B cell (primary cell): ENCODE measurements around the gene NTRK3. TPM values are rescaled to one million over a fixed set of nuclear protein-coding genes. Genes with fewer than 3 reads are reported as not detected.

Experiments
- ATAC-seq: fragments of 200-7000 bp; cut with Tn5 transposase; one replicate; pipeline ENCODE4 v1.10.0; 2021; ENCODE audit warnings: low read depth, mild to moderate bottlenecking, moderate number of reproducible peaks, moderate library complexity
- CTCF ChIA-PET: fragments of 350-600 bp; sonication (Branson Sonifier 250); formaldehyde crosslinking; loops from one replicate; lab custom pipeline; 2021; ENCODE audit warnings: antibody characterized with exemption, inconsistent platforms; lab: Charles Lee
- POLR2A ChIA-PET: fragments of 350-600 bp; sonication (Branson Sonifier 250); formaldehyde crosslinking; loops from one replicate; lab custom pipeline; 2021; ENCODE audit warnings: antibody characterized with exemption; lab: Charles Lee
- DNase-seq: peaks from one replicate; pipeline ENCODE4 v3.0.0; 2013
- H2AFZ ChIP-seq: 2 replicates; pipeline ENCODE4 v1.6.1; 2012; ENCODE audit warnings: mild to moderate bottlenecking, low read depth, low read length; ENCODE audit not compliant: insufficient read depth, poor library complexity, severe bottlenecking
- H3K27ac ChIP-seq, 2 donors: 1 replicate in 1 of 2; 2 replicates in 1 of 2; pipeline ENCODE4 v1.5.1; 2012 to 2013; ENCODE audit warnings: low read length in 2 of 2, mild to moderate bottlenecking in 2 of 2, moderate library complexity in 1 of 2
- H3K27me3 ChIP-seq, 4 experiments: fragments of 200-600 bp in 1 of 4; sonication (generic) in 1 of 4; replicated peaks in 1 of 4; 1 replicate in 2 of 4; 2 replicates in 2 of 4; pipeline versions ENCODE4 v1.6.1 to v1.7.0; 2013 to 2016; ENCODE audit warnings: low read length in 3 of 4, mild to moderate bottlenecking in 2 of 4, mixed read lengths in 1 of 4, moderate library complexity in 1 of 4; ENCODE audit not compliant: insufficient read depth in 4 of 4, control insufficient read depth in 3 of 4; ENCODE audit errors: control extremely low read depth in 1 of 4
- H3K36me3 ChIP-seq, 2 experiments: replicated peaks in 1 of 2; 1 replicate in 1 of 2; 2 replicates in 1 of 2; pipeline versions ENCODE4 v1.6.1 to v1.7.1; 2013; ENCODE audit warnings: low read length in 1 of 2; ENCODE audit not compliant: insufficient read depth in 2 of 2, control insufficient read depth in 1 of 2; ENCODE audit errors: control extremely low read depth in 1 of 2, extremely low read depth in 1 of 2
- H3K4me1 ChIP-seq, 2 donors: fragments of 200-600 bp in 1 of 2; sonication (generic) in 1 of 2; 1 replicate in 1 of 2; 2 replicates in 1 of 2; pipeline versions ENCODE4 v1.5.1 to v1.6.1; 2013 to 2017; ENCODE audit warnings: low read length in 2 of 2; ENCODE audit not compliant: control insufficient read depth in 2 of 2, insufficient read depth in 2 of 2
- H3K4me2 ChIP-seq: replicated peaks from 2 replicates; pipeline ENCODE3; 2012; ENCODE audit warnings: mild to moderate bottlenecking, low read depth, low read length; ENCODE audit not compliant: poor library complexity, severe bottlenecking
- H3K4me3 ChIP-seq, 5 experiments: fragments of 200-600 bp in 1 of 5; sonication (generic) in 1 of 5; 1 replicate in 3 of 5; 2 replicates in 2 of 5; pipeline versions ENCODE4 v1.5.1 to v1.7.0; 2011 to 2016; ENCODE audit warnings: low read length in 4 of 5, mild to moderate bottlenecking in 4 of 5, low read depth in 2 of 5, control low read depth in 1 of 5, moderate library complexity in 1 of 5; ENCODE audit not compliant: insufficient read depth in 1 of 5; ENCODE audit errors: control extremely low read depth in 1 of 5, extremely low read depth in 1 of 5
- H3K79me2 ChIP-seq: fragments of 200-600 bp; sonication (generic); one replicate; pipeline ENCODE4 v1.6.0; 2016; ENCODE audit warnings: low read length; ENCODE audit not compliant: control insufficient read depth, insufficient read depth
- H3K9ac ChIP-seq: fragments of 200-600 bp; sonication (generic); 2 replicates; pipeline ENCODE4 v1.6.1; 2017; ENCODE audit warnings: mild to moderate bottlenecking, low read length, moderate library complexity
- H3K9me3 ChIP-seq, 3 donors: one replicate each; pipeline versions ENCODE4 v1.6.1 to v1.7.1; 2013; ENCODE audit warnings: low read length in 2 of 3; ENCODE audit not compliant: control insufficient read depth in 2 of 3, insufficient read depth in 1 of 3; ENCODE audit errors: control extremely low read depth in 1 of 3
- H4K20me1 ChIP-seq: 2 replicates; pipeline ENCODE4 v1.6.0; 2012; ENCODE audit warnings: mild to moderate bottlenecking, low read length; ENCODE audit not compliant: insufficient read depth, control insufficient read depth, poor library complexity, severe bottlenecking
- H3K27ac Mint-ChIP-seq: one replicate; pipeline ENCODE4 v1.8.0; 2021; ENCODE audit warnings: mixed read lengths
- H3K27me3 Mint-ChIP-seq: one replicate; pipeline ENCODE4 v1.8.0; 2021; ENCODE audit warnings: mixed read lengths
- H3K4me1 Mint-ChIP-seq: one replicate; pipeline ENCODE4 v1.8.0; 2021; ENCODE audit warnings: mixed read lengths
- H3K4me3 Mint-ChIP-seq: one replicate; pipeline ENCODE4 v1.8.0; 2021; ENCODE audit warnings: mixed read lengths
- H3K9me3 Mint-ChIP-seq: one replicate; pipeline ENCODE4 v1.8.0; 2022; ENCODE audit warnings: mixed read lengths; ENCODE audit not compliant: insufficient read depth
- CTCF ChIP-seq: fragments of 200-600 bp; IDR thresholded peaks from one replicate; pipeline ENCODE4 v1.8.0; 2022; ENCODE audit warnings: antibody characterized with exemption, mild to moderate bottlenecking
- EZH2 ChIP-seq: IDR thresholded peaks from 2 replicates; pipeline ENCODE4 v1.6.1; 2012; ENCODE audit warnings: borderline replicate concordance, low read depth, mild to moderate bottlenecking, moderate library complexity, low read length; ENCODE audit not compliant: insufficient read depth, poor library complexity, severe bottlenecking
- WGBS: methylation state at CpG from one replicate; pipeline ENCODE4 v1.1.5; 2013; ENCODE audit warnings: missing lambda C conversion rate; ENCODE audit not compliant: insufficient coverage; 5-methylcytosine and 5-hydroxymethylcytosine counted together
- intact Hi-C: fragments of 100-400 bp; cut with micrococcal nuclease; formaldehyde crosslinking; loops from one replicate; pipeline ENCODE4 v1.10.0; 2022
- polyA plus RNA-seq: library from polyadenylated mRNA; depleted of rRNA; stranded (reverse); fragments of >200 nt; gene quantifications from 2 replicates; pipeline ENCODE4 v1.2.3, GENCODE V29; 2012
- total RNA-seq, 2 donors: library from RNA; stranded (reverse); fragments of 120-200 nt in 1 of 2; gene quantifications; 1 replicate in 1 of 2; 2 replicates in 1 of 2; pipeline versions ENCODE4 v1.2.3 to v1.2.4, GENCODE V29; 2013 to 2022

NTRK3 gene
- total and polyA plus RNA-seq, 2 donors (not counting 1 experiment from before 2014, with no cell fraction given) = not detected

GRCh38 chr15:87945246-87945645 is 311.3 kb downstream of the NTRK3 start:
- Histone ChIP-seq H3K4me3 (no peak overlapping the region), H3K27ac (no peak overlapping the region), H3K36me3 (no peaks in the 10 kb centered on the region), H2AFZ (no peak overlapping the region), H3K9me3 (no peaks in the 10 kb centered on the region), H3K9ac (no peak overlapping the region), H4K20me1 (no peaks in the 10 kb centered on the region), H3K79me2 (no peaks in the 10 kb centered on the region), H3K4me2 (no peak overlapping the region), H3K4me1 (no peaks in the 10 kb centered on the region), H3K27me3 (no peaks in the 10 kb centered on the region)
- intact Hi-C loops = no loop called here
- CTCF ChIA-PET = no interaction called here
- H3K4me3 Mint-ChIP-seq = no peak overlapping the region
- 63% methylated on average over 1 of the region's 3 CpGs for WGBS
- no peaks in the 10 kb centered on the region for H3K4me1 Mint-ChIP-seq
- H3K27me3 Mint-ChIP-seq = no peaks in the 10 kb centered on the region
- no peak overlapping the region for H3K27ac Mint-ChIP-seq
- DNase-seq (no peak), ATAC-seq (no peak)
- H3K9me3 Mint-ChIP-seq = peaks cover 3% of the 10 kb centered on the region
- POLR2A ChIA-PET = no interaction called here
- TF ChIP-seq EZH2 (no peak), CTCF (no peak)

GRCh38 chr15:87944691-87945090 is 311.8 kb downstream of the NTRK3 start:
- no peak for DNase-seq
- Histone ChIP-seq H3K9me3 (no peaks in the 10 kb centered on the region), H3K36me3 (no peaks in the 10 kb centered on the region), H4K20me1 (no peaks in the 10 kb centered on the region), H3K4me2 (no peak overlapping the region), H3K27ac (no peak overlapping the region), H2AFZ (no peak overlapping the region), H3K79me2 (no peaks in the 10 kb centered on the region), H3K9ac (no peak overlapping the region), H3K27me3 (no peaks in the 10 kb centered on the region), H3K4me1 (no peaks in the 10 kb centered on the region), H3K4me3 (no peak overlapping the region)
- WGBS = 53% methylated on average over 7 of the region's 7 CpGs
- Mint-ChIP-seq H3K9me3 (peaks cover 3% of the 10 kb centered on the region), H3K4me1 (no peaks in the 10 kb centered on the region), H3K27me3 (no peaks in the 10 kb centered on the region), H3K27ac (no peak overlapping the region), H3K4me3 (no peak overlapping the region)
- ATAC-seq = no peak
- intact Hi-C loops = no loop called here
- no peak for TF ChIP-seq EZH2
- TF ChIP-seq CTCF = no peak
- CTCF ChIA-PET = no interaction called here
- POLR2A ChIA-PET = no interaction called here
